Measurements from ENCODE around the gene THSD7B.

The THSD7B gene

GRCh38 chr2:137183206-137183898 is 418.0 kb downstream of the THSD7B start:
- no peak for ATAC-seq
- TF ChIP-seq ZC3H10 (CRISPR knock-in tag; IDR thresholded peaks at IDR 0.05): no peak
- peak; percentile 83 for TF ChIP-seq TCF4 (CRISPR knock-in tag; IDR thresholded peaks at IDR 0.05; ENCODE audit: borderline replicate concordance)
- no peak for TF ChIP-seq PATZ1 (CRISPR knock-in tag; IDR thresholded peaks at IDR 0.05; ENCODE audit: borderline replicate concordance)
- TF ChIP-seq ZNF565 (CRISPR knock-in tag; conservative IDR thresholded peaks at IDR 0.05; ENCODE audit: low read depth): no peak
- no peak for TF ChIP-seq OSR1 (CRISPR knock-in tag; IDR thresholded peaks at IDR 0.05)
- TF ChIP-seq CSDC2 (CRISPR knock-in tag; IDR thresholded peaks at IDR 0.05): no peak
- no peak for TF ChIP-seq CSRNP3 (CRISPR knock-in tag; IDR thresholded peaks at IDR 0.05)
- no peak for TF ChIP-seq SNAI2 (CRISPR knock-in tag; IDR thresholded peaks at IDR 0.05)
- no peak for TF ChIP-seq RARB (CRISPR knock-in tag; IDR thresholded peaks at IDR 0.05)
- peak; percentile 74 for TF ChIP-seq ISL1 (CRISPR knock-in tag; IDR thresholded peaks at IDR 0.05)
- no peak for TF ChIP-seq ZFP3 (CRISPR knock-in tag; IDR thresholded peaks at IDR 0.05)
- peak; percentile 46; the same call in 1 of the 2 replicates for TF ChIP-seq TSHZ2 (CRISPR knock-in tag; IDR thresholded peaks at IDR 0.05)

GRCh38 chr2:137185378-137186078 is 420.2 kb downstream of the THSD7B start:
- TF ChIP-seq SNAI2 (CRISPR knock-in tag; IDR thresholded peaks at IDR 0.05) (no peak), ZNF8 (CRISPR knock-in tag; IDR thresholded peaks at IDR 0.05) (peak; percentile 95), TSHZ2 (CRISPR knock-in tag; IDR thresholded peaks at IDR 0.05) (no peak)
- ATAC-seq: no peak

- TF ChIP-seq ZNF565 (CRISPR knock-in tag; conservative IDR thresholded peaks at IDR 0.05; ENCODE audit: low read depth) (no peak), SNAI2 (CRISPR knock-in tag; IDR thresholded peaks at IDR 0.05) (no peak), CREB5 (CRISPR knock-in tag; IDR thresholded peaks at IDR 0.05; ENCODE audit: low read depth) (no peak), TOX (CRISPR knock-in tag; IDR thresholded peaks at IDR 0.05; ENCODE audit: borderline replicate concordance) (no peak), ZC3H10 (CRISPR knock-in tag; IDR thresholded peaks at IDR 0.05) (no peak), GLIS3 (CRISPR knock-in tag; IDR thresholded peaks at IDR 0.05) (no peak), ZNF8 (CRISPR knock-in tag; IDR thresholded peaks at IDR 0.05) (no peak), PPARA (CRISPR knock-in tag; IDR thresholded peaks at IDR 0.05; ENCODE audit: borderline replicate concordance) (no peak), ISL1 (CRISPR knock-in tag; IDR thresholded peaks at IDR 0.05) (no peak), ESRRG (CRISPR knock-in tag; IDR thresholded peaks at IDR 0.05) (no peak), PATZ1 (CRISPR knock-in tag; IDR thresholded peaks at IDR 0.05; ENCODE audit: borderline replicate concordance) (no peak), CSDC2 (CRISPR knock-in tag; IDR thresholded peaks at IDR 0.05) (no peak)
- no peak for ATAC-seq
These were observed 421.9 kb downstream of the THSD7B start for GRCh38 chr2:137187216-137187615.

Data from SK-N-SH treated with all-trans-retinoic acid at 6 μM for 48 hours (cell line).